IPS-15b (cell line): Measurements from ENCODE around the gene RB1.

Experiments
- H3K27me3 ChIP-seq: one replicate; pipeline ENCODE4 v1.6.1; 2013; ENCODE audit warnings: low read length; ENCODE audit not compliant: control insufficient read depth, insufficient read depth
- H3K36me3 ChIP-seq: one replicate; pipeline ENCODE4 v1.6.1; 2013; ENCODE audit warnings: low read length; ENCODE audit not compliant: control insufficient read depth, insufficient read depth
- H3K4me1 ChIP-seq: one replicate; pipeline ENCODE4 v1.6.1; 2013; ENCODE audit warnings: mild to moderate bottlenecking, low read length; ENCODE audit not compliant: control insufficient read depth, insufficient read depth
- H3K4me3 ChIP-seq: one replicate; pipeline ENCODE4 v1.5.1; 2013; ENCODE audit warnings: low read depth, low read length
- H3K9ac ChIP-seq: one replicate; pipeline ENCODE4 v1.6.1; 2013; ENCODE audit warnings: low read depth, mild to moderate bottlenecking, low read length
- H3K9me3 ChIP-seq: one replicate; pipeline ENCODE4 v1.6.1; 2013; ENCODE audit warnings: mild to moderate bottlenecking, low read length; ENCODE audit not compliant: control insufficient read depth, insufficient read depth

Gene RB1

DNA sequence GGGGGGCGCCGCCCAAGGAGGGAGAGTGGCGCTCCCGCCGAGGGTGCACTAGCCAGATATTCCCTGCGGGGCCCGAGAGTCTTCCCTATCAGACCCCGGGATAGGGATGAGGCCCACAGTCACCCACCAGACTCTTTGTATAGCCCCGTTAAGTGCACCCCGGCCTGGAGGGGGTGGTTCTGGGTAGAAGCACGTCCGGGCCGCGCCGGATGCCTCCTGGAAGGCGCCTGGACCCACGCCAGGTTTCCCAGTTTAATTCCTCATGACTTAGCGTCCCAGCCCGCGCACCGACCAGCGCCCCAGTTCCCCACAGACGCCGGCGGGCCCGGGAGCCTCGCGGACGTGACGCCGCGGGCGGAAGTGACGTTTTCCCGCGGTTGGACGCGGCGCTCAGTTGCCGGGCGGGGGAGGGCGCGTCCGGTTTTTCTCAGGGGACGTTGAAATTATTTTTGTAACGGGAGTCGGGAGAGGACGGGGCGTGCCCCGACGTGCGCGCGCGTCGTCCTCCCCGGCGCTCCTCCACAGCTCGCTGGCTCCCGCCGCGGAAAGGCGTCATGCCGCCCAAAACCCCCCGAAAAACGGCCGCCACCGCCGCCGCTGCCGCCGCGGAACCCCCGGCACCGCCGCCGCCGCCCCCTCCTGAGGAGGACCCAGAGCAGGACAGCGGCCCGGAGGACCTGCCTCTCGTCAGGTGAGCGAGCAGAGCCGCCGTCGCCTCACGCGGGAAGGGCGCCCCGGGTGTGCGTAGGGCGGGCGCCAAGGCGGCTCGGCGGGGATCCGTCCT is at the start of gene RB1:
Gene RB1 (plus strand): TSS at position 393 of the 784 bp plus-strand sequence. CDS start 162 bp downstream, at position 555.
- no peaks in the 10 kb centered on the region for H3K4me1 ChIP-seq
- H3K9me3 ChIP-seq: no peaks in the 10 kb centered on the region
- no peaks in the 10 kb centered on the region for H3K27me3 ChIP-seq
- H3K36me3 ChIP-seq: no peaks in the 10 kb centered on the region
- H3K9ac ChIP-seq: peak within 1 kb of the TSS; percentile 84
- H3K4me3 ChIP-seq: peak within 1 kb of the TSS; percentile 90

DNA sequence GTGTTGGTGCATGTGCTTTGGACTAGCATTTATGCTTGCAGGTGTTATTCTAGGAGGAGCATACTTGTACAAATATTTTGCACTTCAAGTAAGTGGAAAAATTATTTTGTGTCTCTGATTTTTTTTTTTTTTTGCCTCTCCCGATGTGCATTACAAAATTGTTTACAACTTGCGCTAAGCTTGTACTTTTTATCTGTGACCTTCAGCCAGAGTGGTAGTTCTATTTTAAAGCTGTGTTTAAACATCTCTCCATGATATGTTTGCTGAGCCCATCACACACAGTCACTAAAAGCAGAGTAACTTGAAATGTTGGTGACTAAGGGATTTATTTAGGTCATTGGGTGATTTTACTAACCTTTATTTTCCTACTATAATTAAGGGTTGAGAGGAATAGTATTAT is 49.7 kb upstream of the RB1 start:
- H3K27me3 ChIP-seq: no peaks in the 10 kb centered on the region
- peaks cover 7% of the 10 kb centered on the region for H3K36me3 ChIP-seq
- H3K4me3 ChIP-seq: no peak overlapping the region
- no peaks in the 10 kb centered on the region for H3K4me1 ChIP-seq
- no peaks in the 10 kb centered on the region for H3K9me3 ChIP-seq
- no peak overlapping the region for H3K9ac ChIP-seq

DNA sequence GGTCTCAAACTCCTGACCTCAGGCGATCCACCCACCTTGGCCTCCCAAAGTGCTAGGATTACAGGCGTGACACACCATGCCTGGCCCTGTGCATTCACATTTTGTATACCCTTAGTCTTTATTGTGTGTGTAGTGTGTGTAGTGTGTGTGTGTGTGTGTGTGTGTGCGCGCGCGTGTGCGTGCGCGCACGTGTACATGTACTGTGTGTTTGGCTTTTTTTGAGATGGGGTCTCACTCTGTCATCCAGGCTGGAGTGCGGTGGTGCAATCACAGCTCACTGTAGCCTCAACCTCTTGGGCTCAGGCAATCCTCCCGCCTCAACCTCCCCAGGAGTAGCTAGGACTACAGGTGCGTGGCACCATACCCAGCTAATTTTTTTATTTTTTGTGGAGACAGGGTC is 48.5 kb upstream of the RB1 start:
- Histone ChIP-seq H3K9me3 (no peaks in the 10 kb centered on the region), H3K4me1 (no peaks in the 10 kb centered on the region), H3K9ac (no peak overlapping the region), H3K27me3 (no peaks in the 10 kb centered on the region), H3K36me3 (peaks cover 7% of the 10 kb centered on the region), H3K4me3 (no peak overlapping the region)

DNA sequence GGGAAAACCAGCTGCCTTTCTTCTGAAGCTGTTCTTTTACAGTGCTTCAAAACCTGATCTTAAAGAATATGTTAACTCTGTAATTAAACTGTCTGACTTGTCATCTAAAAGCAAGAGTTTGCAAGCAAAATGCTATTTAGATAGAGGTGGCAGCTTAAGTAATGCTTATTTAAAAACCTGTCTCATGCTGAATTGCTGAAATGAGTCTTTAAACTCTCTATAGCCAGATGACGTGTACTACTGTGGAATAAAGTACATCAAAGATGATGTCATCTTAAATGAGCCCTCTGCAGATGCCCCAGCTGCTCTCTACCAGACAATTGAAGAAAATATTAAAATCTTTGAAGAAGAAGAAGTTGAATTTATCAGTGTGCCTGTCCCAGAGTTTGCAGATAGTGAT is 47.6 kb upstream of the RB1 start:
- no peaks in the 10 kb centered on the region for H3K4me1 ChIP-seq
- no peaks in the 10 kb centered on the region for H3K27me3 ChIP-seq
- H3K4me3 ChIP-seq: no peak overlapping the region
- H3K36me3 ChIP-seq: peaks cover 7% of the 10 kb centered on the region
- H3K9me3 ChIP-seq: no peaks in the 10 kb centered on the region
- no peak overlapping the region for H3K9ac ChIP-seq

DNA sequence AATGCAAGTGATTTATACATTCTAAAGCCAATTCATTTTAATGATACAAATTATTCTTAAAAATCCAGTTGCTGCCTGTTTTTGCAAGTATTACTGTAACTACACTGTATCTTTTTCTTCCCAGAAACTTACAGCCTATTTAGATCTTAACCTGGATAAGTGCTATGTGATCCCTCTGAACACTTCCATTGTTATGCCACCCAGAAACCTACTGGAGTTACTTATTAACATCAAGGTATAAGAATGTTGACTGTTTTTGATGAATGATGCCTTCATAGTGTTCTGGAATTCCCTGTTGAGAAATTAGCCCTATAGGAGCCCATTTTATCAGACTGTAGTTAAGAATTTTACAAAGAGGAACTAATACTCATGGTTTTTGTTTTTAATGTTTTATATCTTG is 45.5 kb upstream of the RB1 start:
- Histone ChIP-seq H3K4me1 (no peaks in the 10 kb centered on the region), H3K36me3 (peaks cover 11% of the 10 kb centered on the region)

DNA sequence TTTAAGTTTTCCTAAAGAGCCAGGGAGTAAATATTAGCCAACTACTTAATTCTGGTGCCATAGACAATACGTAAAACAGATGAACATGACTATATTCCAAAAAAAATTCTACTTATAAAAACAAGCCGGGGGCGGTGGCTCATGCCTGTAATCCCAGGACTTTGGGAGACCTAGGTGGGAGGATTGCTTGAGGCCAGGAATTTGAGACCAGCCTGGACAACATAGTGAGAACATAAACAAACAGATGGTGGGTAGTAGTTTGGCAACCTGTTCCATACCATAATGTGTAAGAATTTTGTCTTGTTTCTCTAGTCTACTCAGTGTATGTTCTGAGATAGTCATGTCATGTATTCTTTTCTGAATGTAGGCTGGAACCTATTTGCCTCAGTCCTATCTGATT is 45.1 kb upstream of the RB1 start:
- H3K9me3 ChIP-seq: no peaks in the 10 kb centered on the region
- no peak overlapping the region for H3K9ac ChIP-seq
- no peaks in the 10 kb centered on the region for H3K27me3 ChIP-seq
- H3K36me3 ChIP-seq: peaks cover 11% of the 10 kb centered on the region
- H3K4me1 ChIP-seq: no peaks in the 10 kb centered on the region
- H3K4me3 ChIP-seq: no peak overlapping the region

More for the DNA sequence above, 45.5 kb upstream of the RB1 start:
- Histone ChIP-seq H3K9ac (no peak overlapping the region), H3K4me3 (no peak overlapping the region), H3K9me3 (no peaks in the 10 kb centered on the region), H3K27me3 (no peaks in the 10 kb centered on the region)

DNA sequence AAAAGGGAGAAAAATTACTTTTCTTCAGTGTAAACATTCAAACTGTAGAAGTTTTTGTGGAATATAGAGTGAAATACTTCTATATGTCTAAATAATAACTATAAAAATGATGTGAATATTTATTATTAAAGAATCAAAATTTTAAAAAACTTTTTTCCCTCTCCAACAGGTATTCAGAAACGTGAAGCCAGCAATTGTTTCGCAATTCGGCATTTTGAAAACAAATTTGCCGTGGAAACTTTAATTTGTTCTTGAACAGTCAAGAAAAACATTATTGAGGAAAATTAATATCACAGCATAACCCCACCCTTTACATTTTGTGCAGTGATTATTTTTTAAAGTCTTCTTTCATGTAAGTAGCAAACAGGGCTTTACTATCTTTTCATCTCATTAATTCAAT is 42.6 kb upstream of the RB1 start:
- Histone ChIP-seq H3K4me3 (no peak overlapping the region), H3K9me3 (no peaks in the 10 kb centered on the region), H3K9ac (no peak overlapping the region), H3K4me1 (no peaks in the 10 kb centered on the region), H3K27me3 (no peaks in the 10 kb centered on the region), H3K36me3 (peaks cover 11% of the 10 kb centered on the region)

DNA sequence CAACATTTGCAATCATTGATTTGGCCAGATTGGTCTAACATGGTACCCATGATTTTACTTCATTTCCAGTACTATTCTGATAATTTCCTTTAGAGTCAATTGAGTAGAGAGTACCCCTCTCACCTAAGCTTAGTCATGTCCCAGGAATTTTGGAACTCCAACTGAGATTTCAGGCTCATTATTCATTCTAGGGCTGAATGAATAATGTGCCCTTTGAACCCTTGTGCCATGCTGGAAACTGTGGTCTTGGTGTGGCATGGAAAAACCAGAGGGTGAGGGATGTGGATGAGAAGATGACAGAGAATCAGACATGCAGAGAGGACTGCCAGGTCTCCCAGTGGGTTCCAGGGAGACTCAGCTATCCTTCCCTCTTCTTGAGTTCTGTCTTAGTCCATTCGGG is 40.4 kb upstream of the RB1 start:
- H3K9me3 ChIP-seq: no peaks in the 10 kb centered on the region
- no peaks in the 10 kb centered on the region for H3K4me1 ChIP-seq
- no peak overlapping the region for H3K9ac ChIP-seq
- H3K36me3 ChIP-seq: peaks cover 4% of the 10 kb centered on the region
- H3K27me3 ChIP-seq: no peaks in the 10 kb centered on the region
- H3K4me3 ChIP-seq: no peak overlapping the region

DNA sequence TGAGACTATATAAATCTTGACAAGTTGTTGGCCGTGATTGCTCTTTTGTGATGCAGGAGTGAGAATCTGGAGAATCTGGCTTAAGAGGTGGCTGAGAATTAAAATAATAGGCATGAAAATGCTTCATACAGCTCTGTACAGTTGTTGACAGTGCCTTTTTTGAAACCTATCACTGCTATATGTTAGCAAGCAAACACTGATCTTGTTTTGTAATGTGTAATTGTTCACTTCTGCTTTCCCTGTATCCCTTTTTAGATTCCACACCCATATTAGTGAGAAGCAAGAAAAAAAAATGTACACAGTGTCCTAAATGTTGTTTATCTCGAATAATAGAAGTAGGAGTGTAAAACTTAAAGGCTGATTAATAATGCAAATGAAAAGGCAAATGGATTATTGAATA is 39.5 kb upstream of the RB1 start:
- Histone ChIP-seq H3K36me3 (peaks cover 4% of the 10 kb centered on the region), H3K9ac (no peak overlapping the region), H3K27me3 (no peaks in the 10 kb centered on the region), H3K4me3 (no peak overlapping the region), H3K9me3 (no peaks in the 10 kb centered on the region), H3K4me1 (no peaks in the 10 kb centered on the region)

DNA sequence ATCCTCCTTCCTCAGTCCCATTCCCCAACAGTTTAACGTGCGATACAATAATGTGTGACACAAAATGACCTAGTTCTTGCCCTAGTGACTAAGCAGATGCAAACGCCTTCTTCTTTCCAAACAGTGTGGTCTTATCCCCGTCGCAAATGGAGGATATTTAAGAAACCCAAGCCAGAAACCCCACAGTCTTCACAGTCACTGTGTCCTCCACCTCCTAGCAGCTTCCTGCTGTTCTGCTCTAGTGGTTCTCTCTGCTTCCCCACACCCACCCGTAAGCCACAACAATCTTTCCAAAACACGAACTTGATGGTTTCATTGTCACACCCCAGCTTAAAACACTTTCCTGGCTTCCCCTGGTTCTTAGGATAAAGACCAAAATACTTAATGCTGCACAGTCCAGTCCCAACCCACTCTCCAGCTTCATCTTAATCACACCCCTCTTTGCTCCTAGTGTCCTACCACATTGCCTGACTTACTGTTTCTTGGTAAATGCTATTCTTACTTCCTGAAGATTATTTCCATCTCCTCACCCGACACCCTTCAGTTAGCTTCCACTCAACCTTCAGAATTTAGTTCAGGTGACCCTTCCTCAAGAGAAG is 38.2 kb upstream of the RB1 start:
- Histone ChIP-seq H3K36me3 (peaks cover 4% of the 10 kb centered on the region), H3K4me3 (no peak overlapping the region), H3K9ac (no peak overlapping the region), H3K9me3 (no peaks in the 10 kb centered on the region), H3K4me1 (no peaks in the 10 kb centered on the region), H3K27me3 (no peaks in the 10 kb centered on the region)

DNA sequence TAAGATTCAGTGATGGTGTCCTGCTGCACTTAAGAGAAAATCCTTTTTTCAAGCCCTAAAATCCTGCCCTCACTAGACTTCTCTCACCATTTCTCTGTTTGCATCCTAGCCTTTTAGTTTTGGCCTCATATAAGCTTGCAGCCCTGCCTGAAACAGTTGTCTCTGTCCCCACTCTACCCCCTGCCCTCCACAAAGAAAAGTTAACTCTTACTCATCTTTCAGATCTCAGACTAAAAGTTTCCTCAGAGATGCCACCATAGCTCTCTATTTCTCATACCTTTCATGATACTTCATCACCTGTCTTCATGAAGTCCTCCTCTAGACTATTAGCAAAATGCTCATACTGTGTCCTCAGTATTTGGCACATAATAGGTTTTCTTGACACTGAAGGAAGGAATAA is 37.4 kb upstream of the RB1 start:
- Histone ChIP-seq H3K4me3 (no peak overlapping the region), H3K9me3 (no peaks in the 10 kb centered on the region), H3K9ac (no peak overlapping the region), H3K36me3 (peaks cover 4% of the 10 kb centered on the region), H3K4me1 (no peaks in the 10 kb centered on the region), H3K27me3 (no peaks in the 10 kb centered on the region)
